HG02610 (cell line): ENCODE data around the gene FGF12.
"Not testable (repeated sequence)": the region's sequence is repeated elsewhere in the genome, so short reads cannot be mapped to it uniquely, and the experiment has no call there.

Experiments used
- ATAC-seq: cut with Tn5 transposase; IDR thresholded peaks from one replicate; pipeline ENCODE4 v1.9.1; 2021; ENCODE audit warnings: mild to moderate bottlenecking, moderate library complexity; ENCODE audit not compliant: unreplicated experiment

The FGF12 gene

GRCh38 chr3:192597506-192597905, 129.8 kb downstream of the FGF12 start:
- no peak for ATAC-seq

GRCh38 chr3:192578729-192579128, 148.6 kb downstream of the FGF12 start:
- no peak for ATAC-seq

- ATAC-seq: no peak
Measured at GRCh38 chr3:192577811-192578210, 149.5 kb downstream of the FGF12 start.

- ATAC-seq: no peak
Measured at GRCh38 chr3:192577271-192577670, 150.1 kb downstream of the FGF12 start.

- not testable (repeated sequence) for ATAC-seq
Measured at GRCh38 chr3:192576704-192577103, 150.6 kb downstream of the FGF12 start.

- no peak for ATAC-seq
Measured at GRCh38 chr3:192575879-192576506, 151.3 kb downstream of the FGF12 start.

- ATAC-seq: no peak
Measured at GRCh38 chr3:192573240-192573639, 154.1 kb downstream of the FGF12 start.

- no peak for ATAC-seq
Measured at GRCh38 chr3:192570821-192571791, 156.2 kb downstream of the FGF12 start.

- no peak for ATAC-seq
Measured at GRCh38 chr3:192570315-192570714, 157.0 kb downstream of the FGF12 start.

- peak; percentile 77 for ATAC-seq
Measured at GRCh38 chr3:192566706-192567290, 160.5 kb downstream of the FGF12 start.

- no peak for ATAC-seq
Measured at GRCh38 chr3:192564611-192565010, 162.7 kb downstream of the FGF12 start.

- no peak for ATAC-seq
Measured at GRCh38 chr3:192563417-192563816, 163.9 kb downstream of the FGF12 start.

- ATAC-seq: no peak
Measured at GRCh38 chr3:192553707-192554106, 173.6 kb downstream of the FGF12 start.

GRCh38 chr3:192550356-192550755, 177.0 kb downstream of the FGF12 start:
- ATAC-seq: no peak

- ATAC-seq: no peak
Measured at GRCh38 chr3:192545333-192545732, 182.0 kb downstream of the FGF12 start.

- no peak for ATAC-seq
Measured at GRCh38 chr3:192543163-192543562, 184.2 kb downstream of the FGF12 start.

GRCh38 chr3:192516820-192517219, 210.5 kb downstream of the FGF12 start:
- ATAC-seq: no peak

GRCh38 chr3:192515664-192516045, 211.7 kb downstream of the FGF12 start:
- no peak for ATAC-seq

- ATAC-seq: no peak
Measured at GRCh38 chr3:192514754-192515663, 212.3 kb downstream of the FGF12 start.

- ATAC-seq: no peak
Measured at GRCh38 chr3:192514081-192514753, 213.1 kb downstream of the FGF12 start.
